OCI-M2 (cell line): ENCODE data around the gene JMJD1C.

Experiments
- DNase-seq: peaks from one replicate; lab custom pipeline; 2025; ENCODE audit not compliant: unreplicated experiment; lab: John Stamatoyannopoulos, UW

The JMJD1C gene

GRCh38 chr10:63228237-63228636, 237.5 kb downstream of the JMJD1C start:
- no peak for DNase-seq

GRCh38 chr10:63227207-63227895, 238.4 kb downstream of the JMJD1C start:
- no peak for DNase-seq

- no peak for DNase-seq
Observed at GRCh38 chr10:63224241-63224640, 241.5 kb downstream of the JMJD1C start.

- DNase-seq = no peak
Observed at GRCh38 chr10:63221950-63222349, 243.8 kb downstream of the JMJD1C start.

GRCh38 chr10:63219749-63220148, 246.0 kb downstream of the JMJD1C start:
- no peak for DNase-seq

GRCh38 chr10:63217120-63217605, 248.6 kb downstream of the JMJD1C start:
- DNase-seq = no peak

GRCh38 chr10:63214571-63214970, 251.2 kb downstream of the JMJD1C start:
- DNase-seq = no peak

GRCh38 chr10:63213489-63213888, 252.3 kb downstream of the JMJD1C start:
- no peak for DNase-seq

GRCh38 chr10:63210611-63211196, 255.1 kb downstream of the JMJD1C start:
- DNase-seq = no peak

- DNase-seq = no peak
Observed at GRCh38 chr10:63209705-63210104, 256.1 kb downstream of the JMJD1C start.

- DNase-seq = no peak
Observed at GRCh38 chr10:63208986-63209385, 256.8 kb downstream of the JMJD1C start.

- no peak for DNase-seq
Observed at GRCh38 chr10:63206997-63207811, 258.6 kb downstream of the JMJD1C start.

GRCh38 chr10:63206576-63206975, 259.2 kb downstream of the JMJD1C start:
- DNase-seq = no peak

GRCh38 chr10:63205421-63205820, 260.4 kb downstream of the JMJD1C start:
- no peak for DNase-seq

GRCh38 chr10:63204667-63205391, 260.9 kb downstream of the JMJD1C start:
- no peak for DNase-seq

GRCh38 chr10:63201118-63201517, 264.7 kb downstream of the JMJD1C start:
- no peak for DNase-seq

GRCh38 chr10:63200431-63200830, 265.3 kb downstream of the JMJD1C start:
- no peak for DNase-seq

GRCh38 chr10:63199716-63200115, 266.1 kb downstream of the JMJD1C start:
- no peak for DNase-seq

GRCh38 chr10:63197344-63198092, 268.3 kb downstream of the JMJD1C start:
- DNase-seq = no peak

- no peak for DNase-seq
Observed at GRCh38 chr10:63192826-63193225, 273.0 kb downstream of the JMJD1C start.

GRCh38 chr10:63175534-63175933, 290.2 kb downstream of the JMJD1C start:
- no peak for DNase-seq
